Neural progenitor cell (in vitro differentiated cells): Measurements from ENCODE around the gene NLGN3.

Source experiments
- EZH2 ChIP-seq: fragments of 200-600 bp; sonication (generic); IDR thresholded peaks from 2 replicates; pipeline ENCODE4 v1.6.1; 2017; ENCODE audit warnings: antibody characterized with exemption, mild to moderate bottlenecking, moderate library complexity
- EZH2phosphoT487 ChIP-seq: fragments of 200-600 bp; sonication (generic); IDR thresholded peaks from 2 replicates; pipeline ENCODE4 v1.6.1; 2017; ENCODE audit warnings: antibody characterized with exemption
- TF ChIP-seq, protein P1 (sequence below): fragments of 200-600 bp; sonication (generic); IDR thresholded peaks from 2 replicates; pipeline ENCODE4 v1.5.1; 2017; ENCODE audit warnings: antibody characterized with exemption, mild to moderate bottlenecking

DNA sequence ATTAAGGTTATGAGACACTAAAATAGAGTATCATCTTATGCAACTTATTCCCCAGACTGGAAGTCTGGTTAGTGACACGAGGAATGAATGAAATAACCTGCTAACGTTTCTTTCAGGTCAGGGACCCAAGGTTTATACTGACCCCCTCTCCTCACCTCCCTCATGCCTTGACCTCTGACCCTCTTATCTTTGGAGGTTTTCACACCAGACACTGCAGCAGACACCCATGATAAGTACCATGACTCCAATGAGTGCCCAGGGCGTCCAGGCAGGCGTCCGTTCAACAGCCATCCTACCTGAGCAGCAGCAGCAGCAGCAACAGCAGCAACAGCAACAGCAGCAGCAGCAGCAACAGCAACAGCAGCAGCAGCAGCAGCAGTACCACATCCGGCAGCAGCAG lies 4.2 kb upstream of the NLGN3 start:
- TF ChIP-seq, protein P1, sequence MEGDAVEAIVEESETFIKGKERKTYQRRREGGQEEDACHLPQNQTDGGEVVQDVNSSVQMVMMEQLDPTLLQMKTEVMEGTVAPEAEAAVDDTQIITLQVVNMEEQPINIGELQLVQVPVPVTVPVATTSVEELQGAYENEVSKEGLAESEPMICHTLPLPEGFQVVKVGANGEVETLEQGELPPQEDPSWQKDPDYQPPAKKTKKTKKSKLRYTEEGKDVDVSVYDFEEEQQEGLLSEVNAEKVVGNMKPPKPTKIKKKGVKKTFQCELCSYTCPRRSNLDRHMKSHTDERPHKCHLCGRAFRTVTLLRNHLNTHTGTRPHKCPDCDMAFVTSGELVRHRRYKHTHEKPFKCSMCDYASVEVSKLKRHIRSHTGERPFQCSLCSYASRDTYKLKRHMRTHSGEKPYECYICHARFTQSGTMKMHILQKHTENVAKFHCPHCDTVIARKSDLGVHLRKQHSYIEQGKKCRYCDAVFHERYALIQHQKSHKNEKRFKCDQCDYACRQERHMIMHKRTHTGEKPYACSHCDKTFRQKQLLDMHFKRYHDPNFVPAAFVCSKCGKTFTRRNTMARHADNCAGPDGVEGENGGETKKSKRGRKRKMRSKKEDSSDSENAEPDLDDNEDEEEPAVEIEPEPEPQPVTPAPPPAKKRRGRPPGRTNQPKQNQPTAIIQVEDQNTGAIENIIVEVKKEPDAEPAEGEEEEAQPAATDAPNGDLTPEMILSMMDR, result no peak
- no peak for TF ChIP-seq EZH2phosphoT487
- no peak for TF ChIP-seq EZH2
